Heart left ventricle (tissue), 13 donors: ENCODE data around the gene PRTN3.
"Not testable (repeated sequence)": the region's sequence is repeated elsewhere in the genome, so short reads cannot be mapped to it uniquely, and the experiment has no call there.

Experiments used
- POLR2A ChIP-seq, 2 donors: fragments of 450-650 bp; IDR thresholded peaks; one replicate each; pipeline ENCODE4 v1.6.1; 2017; ENCODE audit warnings: antibody characterized with exemption in 2 of 2, mild to moderate bottlenecking in 2 of 2, moderate library complexity in 2 of 2
- TF ChIP-seq, protein P1 (sequence below), 12 donors: fragments of 200-600 bp; sonication (generic) in 4 of 12; IDR thresholded peaks; one replicate each; pipeline versions ENCODE4 v1.5.0 to v1.8.0; 2018 to 2022; ENCODE audit warnings: antibody characterized with exemption in 12 of 12, mild to moderate bottlenecking in 5 of 12
- donor health status: ischemic (EF 13 %, LVEDD 7.1; RV severe dilation, severe dysfunction).
- donor health status: DM: no; HTN: yes; CAD: no.
- donor health status: DM: no; HTN: no; CAD: no.
- donor health status: ischemic (EF 25% LVEDD 6.9; RV normal size, moderate dysfunction).
- donor health status: ischemic (EF 25% LVEDD 5.7; RV mildly dilated, moderate dysfunction).
- donor health status: ischemic (EF 35%, LVEDD 5.7; RV mildly dilated, moderate dysfunction).
- donor health status: nonischemic (EF 11% LVEDD 7.7; RV severe dilation, severe dysfunction).
- donor health status: DM: yes; HTN: yes; CAD: no.
- donor health status: PGD.
- donor health status: ischemic (EF 29% LVEDD 5.4; RV normal size, mild dysfunction).
- donor health status: nonischemic (EF 23%, LVEDD 6.1; RV moderate dilation, normal function).

DNA sequence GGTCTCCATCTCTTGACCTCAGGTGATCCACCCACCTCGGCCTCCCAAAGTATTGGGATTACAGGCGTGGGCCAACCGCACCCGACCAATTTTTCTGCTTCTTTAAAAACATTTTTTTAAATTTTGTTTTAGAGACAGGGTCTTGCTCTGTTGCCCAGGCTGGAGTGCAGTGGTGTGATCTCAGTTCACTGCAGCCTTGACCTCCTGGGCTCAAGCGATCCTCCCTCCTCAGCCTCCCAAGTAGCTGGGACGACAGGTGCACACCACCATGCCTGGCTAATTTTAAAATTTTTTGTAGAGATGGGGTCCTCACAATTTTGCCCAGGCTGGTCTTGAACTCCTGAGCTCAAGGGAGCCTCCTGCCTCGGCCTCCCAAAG is 2.0 kb downstream of the PRTN3 start:
- not testable (repeated sequence) for TF ChIP-seq POLR2A (IDR thresholded peaks at IDR 0.05)
- TF ChIP-seq, protein P1, sequence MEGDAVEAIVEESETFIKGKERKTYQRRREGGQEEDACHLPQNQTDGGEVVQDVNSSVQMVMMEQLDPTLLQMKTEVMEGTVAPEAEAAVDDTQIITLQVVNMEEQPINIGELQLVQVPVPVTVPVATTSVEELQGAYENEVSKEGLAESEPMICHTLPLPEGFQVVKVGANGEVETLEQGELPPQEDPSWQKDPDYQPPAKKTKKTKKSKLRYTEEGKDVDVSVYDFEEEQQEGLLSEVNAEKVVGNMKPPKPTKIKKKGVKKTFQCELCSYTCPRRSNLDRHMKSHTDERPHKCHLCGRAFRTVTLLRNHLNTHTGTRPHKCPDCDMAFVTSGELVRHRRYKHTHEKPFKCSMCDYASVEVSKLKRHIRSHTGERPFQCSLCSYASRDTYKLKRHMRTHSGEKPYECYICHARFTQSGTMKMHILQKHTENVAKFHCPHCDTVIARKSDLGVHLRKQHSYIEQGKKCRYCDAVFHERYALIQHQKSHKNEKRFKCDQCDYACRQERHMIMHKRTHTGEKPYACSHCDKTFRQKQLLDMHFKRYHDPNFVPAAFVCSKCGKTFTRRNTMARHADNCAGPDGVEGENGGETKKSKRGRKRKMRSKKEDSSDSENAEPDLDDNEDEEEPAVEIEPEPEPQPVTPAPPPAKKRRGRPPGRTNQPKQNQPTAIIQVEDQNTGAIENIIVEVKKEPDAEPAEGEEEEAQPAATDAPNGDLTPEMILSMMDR (IDR thresholded peaks at IDR 0.05) = not testable (repeated sequence)
